ENCODE results near the gene SLC49A3. TPM values are rescaled to one million over a fixed set of nuclear protein-coding genes. Genes with fewer than 3 reads are reported as not detected.
"Not testable (repeated sequence)": the region's sequence is repeated elsewhere in the genome, so short reads cannot be mapped to it uniquely, and the experiment has no call there.

Gene SLC49A3
- polyA plus RNA-seq, 1 donor from 2014 or later = not detected

- TF ChIP-seq MXI1 (conservative IDR thresholded peaks at IDR 0.05; ENCODE audit: poor library complexity, severe bottlenecking) (no peak), RAD21 (conservative IDR thresholded peaks at IDR 0.05) (no peak), EP300 (conservative IDR thresholded peaks at IDR 0.05; ENCODE audit: poor library complexity, severe bottlenecking) (no peak), SMC3 (conservative IDR thresholded peaks at IDR 0.05; ENCODE audit: poor library complexity) (no peak)
- Histone ChIP-seq H3K9ac (ENCODE audit: low read length) (no peak overlapping the region), H3K79me2 (replicated peaks; ENCODE audit: insufficient read depth, low read length) (peaks cover 63% of the 10 kb centered on the region), H3K27ac (ENCODE audit: low read length) (no peak overlapping the region), H3K4me2 (ENCODE audit: low read length) (peak overlapping the region; percentile 51), H4K20me1 (ENCODE audit: insufficient read depth) (peaks cover 15% of the 10 kb centered on the region), H3K36me3 (ENCODE audit: insufficient read depth, low read length) (no peaks in the 10 kb centered on the region), H2AFZ (ENCODE audit: low read depth, low read length) (no peak overlapping the region), H3F3A (ENCODE audit: insufficient read depth, low read length, poor library complexity, severe bottlenecking) (peaks cover 6% of the 10 kb centered on the region), H3K27me3 (ENCODE audit: insufficient read depth, low read depth, low read length) (no peaks in the 10 kb centered on the region), H3K4me3 (ENCODE audit: low read length) (peak overlapping the region; percentile 80), H3K9me3 (ENCODE audit: low read length) (no peaks in the 10 kb centered on the region), H3K9me2 (ENCODE audit: insufficient read depth, low read length) (no peaks in the 10 kb centered on the region)
Observed at GRCh38 chr4:707929-708630, 19.1 kb upstream of the SLC49A3 start.

- TF ChIP-seq POLR2AphosphoS5 (IDR thresholded peaks at IDR 0.05) (no peak), RAD21 (conservative IDR thresholded peaks at IDR 0.05) (no peak), EZH2 (IDR thresholded peaks at IDR 0.05; ENCODE audit: borderline replicate concordance, insufficient read depth, low read length, poor library complexity, severe bottlenecking) (no peak), MXI1 (conservative IDR thresholded peaks at IDR 0.05; ENCODE audit: poor library complexity, severe bottlenecking) (no peak), SMC3 (conservative IDR thresholded peaks at IDR 0.05; ENCODE audit: poor library complexity) (no peak), CTCF (IDR thresholded peaks at IDR 0.05; ENCODE audit: poor library complexity, severe bottlenecking) (no peak), EP300 (conservative IDR thresholded peaks at IDR 0.05; ENCODE audit: poor library complexity, severe bottlenecking) (no peak), REST (IDR thresholded peaks at IDR 0.05; ENCODE audit: borderline replicate concordance) (no peak), TAF1 (IDR thresholded peaks at IDR 0.05; ENCODE audit: low read depth) (no peak)
- Histone ChIP-seq H3K79me2 (replicated peaks; ENCODE audit: insufficient read depth, low read length) (peaks cover 54% of the 10 kb centered on the region), H3K9ac (ENCODE audit: low read length) (peak overlapping the region; percentile 99)
Observed at GRCh38 chr4:706834-707598, 18.1 kb upstream of the SLC49A3 start.

GRCh38 chr4:706083-706633 lies 17.2 kb upstream of the SLC49A3 start:
- H3K9me3 ChIP-seq (ENCODE audit: low read length); H3K27me3 ChIP-seq (ENCODE audit: insufficient read depth, low read depth, low read length); H3F3A ChIP-seq (ENCODE audit: insufficient read depth, low read length, poor library complexity, severe bottlenecking); H3K36me3 ChIP-seq (ENCODE audit: insufficient read depth, low read length); H3K9me2 ChIP-seq (ENCODE audit: insufficient read depth, low read length): not testable (repeated sequence)
- H3K4me2 ChIP-seq (ENCODE audit: low read length) = peak overlapping the region; percentile 30
- peak overlapping the region; percentile 80 for H3K4me3 ChIP-seq (ENCODE audit: low read length)
- H2AFZ ChIP-seq (ENCODE audit: low read depth, low read length) = peak overlapping the region; percentile 65
- H3K79me2 ChIP-seq (replicated peaks; ENCODE audit: insufficient read depth, low read length) = peaks cover 47% of the 10 kb centered on the region
- peak overlapping the region; percentile 72 for H3K27ac ChIP-seq (ENCODE audit: low read length)
- H3K9ac ChIP-seq (ENCODE audit: low read length) = peak overlapping the region; percentile 99
- peaks cover 10% of the 10 kb centered on the region for H4K20me1 ChIP-seq (ENCODE audit: insufficient read depth)

More at GRCh38 chr4:706834-707598, 18.1 kb upstream of the SLC49A3 start:
- Histone ChIP-seq H2AFZ (ENCODE audit: low read depth, low read length) (no peak overlapping the region), H3K36me3 (ENCODE audit: insufficient read depth, low read length) (no peaks in the 10 kb centered on the region), H3K27ac (ENCODE audit: low read length) (no peak overlapping the region), H3K4me2 (ENCODE audit: low read length) (peak overlapping the region; percentile 81), H3K4me3 (ENCODE audit: low read length) (peak overlapping the region; percentile 80), H3K9me2 (ENCODE audit: insufficient read depth, low read length) (no peaks in the 10 kb centered on the region), H3F3A (ENCODE audit: insufficient read depth, low read length, poor library complexity, severe bottlenecking) (peaks cover 6% of the 10 kb centered on the region), H3K27me3 (ENCODE audit: insufficient read depth, low read depth, low read length) (no peaks in the 10 kb centered on the region), H3K9me3 (ENCODE audit: low read length) (no peaks in the 10 kb centered on the region), H4K20me1 (ENCODE audit: insufficient read depth) (peaks cover 10% of the 10 kb centered on the region)

Data from neural cell (in vitro differentiated cells).